Measurements from ENCODE around the gene ZMIZ1. TPM values are rescaled to one million over a fixed set of nuclear protein-coding genes. Genes with fewer than 3 reads are reported as not detected.
A peak's percentile ranks its signal among the peaks of the same experiment; 100 is the strongest.

Gene ZMIZ1
- 17.7 and 22.8 TPM in 2 replicates for total RNA-seq (2014; rRNA removed; shearing (Covaris generic))
- 41.3 and 46.3 TPM in 2 replicates for polyA plus RNA-seq (2015; cell fraction: cytosol; rRNA removed)
- 65.3 and 69.6 TPM in 2 replicates for polyA plus RNA-seq (2015; cell fraction: nucleus; rRNA removed)

- peak; percentile 92 for DNase-seq (ENCODE audit: low read depth)
Measured at GRCh38 chr10:79068562-79069324, at the start of gene ZMIZ1. TSS of gene ZMIZ1 (plus strand) at chr10:79068966. CDS start at chr10:79201633, 132,667 bp downstream.

DNA sequence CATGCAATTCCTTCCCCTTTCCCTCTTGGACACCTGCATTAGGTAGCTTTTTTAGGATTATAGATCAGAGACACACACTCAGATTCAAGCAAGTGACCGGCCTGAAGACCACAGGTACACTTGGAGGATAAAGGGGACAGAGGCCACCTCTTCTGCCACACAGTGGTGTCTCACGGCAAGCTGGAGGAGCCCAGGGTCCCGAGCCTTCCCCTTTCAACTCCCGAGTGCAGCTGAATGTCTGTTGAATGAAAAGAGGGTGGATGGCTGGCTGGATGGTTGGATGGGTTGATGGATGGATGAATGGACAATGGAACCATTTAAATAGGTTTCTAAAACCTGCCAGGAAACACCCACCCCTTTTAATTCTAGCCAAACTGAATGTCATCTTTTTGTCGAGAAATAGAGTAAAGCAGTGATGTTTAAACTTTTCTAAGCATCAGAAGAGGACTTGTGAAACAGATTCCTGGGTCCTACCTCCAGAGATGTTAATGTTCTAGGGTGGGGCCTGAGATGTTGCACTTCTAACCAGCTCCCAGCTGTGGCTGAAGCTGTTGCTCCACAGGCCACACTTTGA, 49.2 kb upstream of the ZMIZ1 start:
- DNase-seq (ENCODE audit: low read depth): no peak

DNA sequence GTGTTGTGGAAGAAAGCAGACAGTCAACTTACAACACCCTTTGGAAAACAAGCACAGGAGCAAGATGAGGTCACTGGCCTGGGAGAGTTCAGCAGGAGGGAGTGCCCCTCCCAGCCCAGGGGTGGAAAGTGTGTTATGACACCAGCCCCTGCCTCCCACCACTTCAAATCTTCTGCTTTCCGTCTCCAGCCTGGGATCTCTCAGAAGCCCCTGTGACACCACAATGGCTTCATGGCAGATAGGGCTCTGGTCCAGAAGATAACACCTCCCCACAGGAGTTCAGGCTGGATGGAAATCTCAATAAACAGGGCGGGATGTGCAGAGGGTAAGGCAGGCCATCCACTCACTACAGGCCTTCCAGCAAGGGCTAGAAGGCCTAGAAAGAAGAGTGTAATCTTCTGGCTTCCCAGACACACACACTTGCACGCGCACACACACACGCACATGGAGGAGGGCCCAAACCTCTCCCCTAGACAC, 48.7 kb upstream of the ZMIZ1 start:
- DNase-seq (ENCODE audit: low read depth): no peak

DNA sequence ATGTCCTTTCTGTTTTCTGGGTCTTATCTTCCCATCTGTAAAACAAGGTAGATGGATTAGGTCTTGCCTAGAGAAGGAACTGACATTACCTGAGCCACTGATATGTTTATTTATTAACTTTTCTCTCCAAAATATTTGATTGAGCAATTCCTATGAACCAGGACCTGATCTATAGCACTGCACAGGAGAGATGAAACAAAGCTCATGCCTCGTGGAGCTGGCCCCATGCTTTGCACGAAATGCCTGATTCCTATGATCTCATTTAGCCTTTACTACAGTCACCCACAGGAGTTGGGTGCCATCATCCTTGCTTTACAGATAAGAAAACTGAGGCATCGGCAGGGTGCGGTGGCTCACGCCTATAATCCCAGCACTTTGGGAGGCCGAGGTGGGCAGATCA, 48.2 kb upstream of the ZMIZ1 start:
- DNase-seq (ENCODE audit: low read depth): no peak

- no peak for DNase-seq (ENCODE audit: low read depth)
Measured at GRCh38 chr10:79021331-79021907, 47.3 kb upstream of the ZMIZ1 start.

GRCh38 chr10:79021948-79022499, 46.7 kb upstream of the ZMIZ1 start:
- DNase-seq (ENCODE audit: low read depth): no peak

DNA sequence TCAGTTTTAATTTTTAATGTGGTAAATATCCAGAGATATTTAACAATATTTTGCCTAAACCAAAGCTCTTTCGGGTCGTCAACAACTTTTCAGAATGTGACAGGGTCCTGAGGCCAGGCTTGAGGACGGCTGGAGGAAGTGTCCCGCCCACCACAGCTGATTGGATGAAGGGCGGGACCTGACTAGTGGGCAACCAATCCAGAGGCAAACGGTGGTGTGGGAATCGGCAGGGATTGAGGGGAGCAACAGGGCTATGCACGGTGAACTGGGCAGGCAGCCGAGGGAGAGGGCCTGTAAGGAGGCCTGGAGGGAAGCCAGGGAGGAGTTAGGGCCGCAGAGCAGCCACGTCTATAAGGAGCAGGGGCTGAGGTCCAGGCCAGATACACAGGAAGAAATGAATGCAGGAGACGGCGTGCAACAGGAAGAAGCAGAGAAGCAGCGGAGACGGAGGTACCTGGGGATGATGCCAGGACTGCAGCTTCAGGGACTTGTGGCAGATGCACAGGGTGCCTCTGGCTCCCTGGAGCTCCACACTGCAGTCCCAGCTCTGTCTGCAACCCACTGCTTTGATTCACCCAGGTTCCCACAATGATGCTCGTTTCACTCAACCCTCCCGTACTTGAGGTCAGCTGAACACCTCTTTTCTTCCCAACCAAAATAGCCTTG, 46.1 kb upstream of the ZMIZ1 start:
- DNase-seq (ENCODE audit: low read depth): peak; percentile 50

DNA sequence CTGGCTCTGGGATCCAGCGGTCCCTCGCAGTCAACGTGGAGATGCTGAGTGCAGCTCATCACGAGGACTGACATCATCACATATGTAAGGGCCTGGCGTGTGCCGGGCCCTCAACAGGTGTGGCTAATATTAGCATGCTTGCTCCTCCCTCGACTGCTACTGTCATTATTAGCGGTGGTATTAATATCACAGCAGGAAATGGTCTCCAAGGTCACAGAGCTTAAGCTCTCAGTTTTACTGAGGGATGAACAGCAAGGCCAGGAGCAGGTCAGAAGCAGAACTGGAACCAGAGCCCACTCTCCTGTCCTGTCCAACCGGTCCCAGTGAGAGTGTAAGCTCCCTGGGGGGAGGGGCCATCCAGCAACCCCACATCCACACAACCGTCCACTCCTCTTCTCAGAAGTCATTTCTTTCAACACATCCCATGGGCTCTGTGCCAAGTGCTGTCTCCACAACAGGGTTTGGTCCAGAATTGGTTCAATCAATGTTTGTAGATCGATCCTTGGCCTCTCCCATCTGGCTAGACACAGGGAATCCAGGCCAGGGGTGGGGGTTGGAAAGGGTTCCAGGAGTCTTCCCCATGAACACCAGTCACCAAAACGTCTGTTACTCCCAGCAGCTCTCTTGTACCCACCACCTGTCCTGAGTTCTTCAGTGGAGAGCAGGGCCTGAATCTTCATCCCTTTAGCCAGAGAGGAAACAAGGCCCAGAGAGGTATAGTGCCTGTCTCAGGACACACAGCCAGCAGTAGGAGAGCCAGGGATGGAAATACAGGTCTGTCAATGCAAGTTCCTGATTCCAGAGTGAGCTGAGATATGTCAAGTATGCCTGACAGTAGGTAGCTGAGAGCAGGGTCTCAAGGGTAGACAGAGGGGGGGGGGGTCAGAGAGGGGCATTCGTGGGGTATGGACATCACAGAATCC, 45.3 kb upstream of the ZMIZ1 start:
- DNase-seq (ENCODE audit: low read depth): no peak

DNA sequence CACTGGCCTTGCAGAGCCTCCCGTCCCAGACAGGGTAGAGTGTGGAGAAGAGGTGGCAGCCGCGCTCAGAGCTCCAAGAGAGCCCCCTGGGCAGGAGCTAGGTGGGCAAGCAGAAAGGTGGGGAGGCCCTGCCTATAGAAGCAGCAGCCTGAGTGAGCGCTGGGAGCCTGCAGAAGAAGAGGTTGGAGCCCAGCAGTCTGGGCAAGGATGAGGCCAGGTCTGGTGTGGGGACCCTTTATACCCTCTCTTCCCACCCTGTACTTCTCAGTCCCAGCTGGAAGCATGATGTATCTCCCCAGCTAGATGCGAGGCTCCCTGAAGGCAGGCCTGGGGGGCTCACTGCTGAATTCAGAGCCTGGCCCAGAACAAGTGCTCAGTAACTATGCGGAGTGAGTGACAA, 44.5 kb upstream of the ZMIZ1 start:
- no peak for DNase-seq (ENCODE audit: low read depth)

DNA sequence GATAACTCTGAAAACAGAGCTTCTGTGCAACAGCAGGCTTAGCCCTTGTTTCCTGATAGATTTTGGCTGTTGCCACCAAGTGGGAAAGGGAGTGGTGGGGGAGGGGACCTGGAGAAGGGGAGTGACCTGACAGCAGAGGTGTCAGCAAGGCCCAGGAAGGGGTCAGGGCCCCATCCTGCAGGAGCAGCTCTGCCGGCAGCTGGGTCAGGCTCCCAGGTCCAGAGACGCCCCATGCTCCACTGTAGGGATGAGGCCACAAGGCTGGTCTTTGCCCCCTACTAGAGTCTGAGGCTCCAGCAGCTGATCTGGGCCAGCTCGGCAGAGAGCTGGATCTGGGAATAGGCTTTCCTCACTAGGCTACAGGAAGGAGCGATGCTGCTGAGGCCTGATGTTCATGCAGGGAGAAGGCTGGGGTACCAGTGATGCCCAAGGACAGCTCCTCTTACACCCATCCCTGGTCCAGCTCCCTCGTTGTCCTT, 44.0 kb upstream of the ZMIZ1 start:
- DNase-seq (ENCODE audit: low read depth): no peak

- DNase-seq (ENCODE audit: low read depth): no peak
Measured at GRCh38 chr10:79025199-79025832, 43.5 kb upstream of the ZMIZ1 start.

DNA sequence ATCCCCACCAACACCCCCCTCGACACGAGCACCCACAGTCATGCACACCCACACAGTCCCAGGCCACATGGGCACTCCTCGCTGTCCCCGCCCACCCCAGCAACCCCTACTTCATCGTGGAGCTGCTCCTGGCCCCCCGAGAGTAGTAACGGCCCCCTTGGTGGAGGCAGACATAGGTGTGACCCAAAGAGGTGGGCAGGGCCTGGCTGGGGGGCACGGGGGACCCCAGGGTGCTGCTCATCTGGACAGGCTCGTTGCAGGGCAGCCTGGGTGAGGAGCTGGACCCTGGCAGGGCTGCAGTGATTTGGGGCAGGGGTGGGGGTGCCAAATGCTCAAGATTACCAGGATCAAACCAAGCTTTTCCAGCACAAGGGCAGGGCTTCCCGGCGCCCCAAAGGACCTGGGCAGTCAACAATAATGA, 42.4 kb upstream of the ZMIZ1 start:
- DNase-seq (ENCODE audit: low read depth): no peak

- no peak for DNase-seq (ENCODE audit: low read depth)
Measured at GRCh38 chr10:79026806-79027146, 42.0 kb upstream of the ZMIZ1 start.

DNA sequence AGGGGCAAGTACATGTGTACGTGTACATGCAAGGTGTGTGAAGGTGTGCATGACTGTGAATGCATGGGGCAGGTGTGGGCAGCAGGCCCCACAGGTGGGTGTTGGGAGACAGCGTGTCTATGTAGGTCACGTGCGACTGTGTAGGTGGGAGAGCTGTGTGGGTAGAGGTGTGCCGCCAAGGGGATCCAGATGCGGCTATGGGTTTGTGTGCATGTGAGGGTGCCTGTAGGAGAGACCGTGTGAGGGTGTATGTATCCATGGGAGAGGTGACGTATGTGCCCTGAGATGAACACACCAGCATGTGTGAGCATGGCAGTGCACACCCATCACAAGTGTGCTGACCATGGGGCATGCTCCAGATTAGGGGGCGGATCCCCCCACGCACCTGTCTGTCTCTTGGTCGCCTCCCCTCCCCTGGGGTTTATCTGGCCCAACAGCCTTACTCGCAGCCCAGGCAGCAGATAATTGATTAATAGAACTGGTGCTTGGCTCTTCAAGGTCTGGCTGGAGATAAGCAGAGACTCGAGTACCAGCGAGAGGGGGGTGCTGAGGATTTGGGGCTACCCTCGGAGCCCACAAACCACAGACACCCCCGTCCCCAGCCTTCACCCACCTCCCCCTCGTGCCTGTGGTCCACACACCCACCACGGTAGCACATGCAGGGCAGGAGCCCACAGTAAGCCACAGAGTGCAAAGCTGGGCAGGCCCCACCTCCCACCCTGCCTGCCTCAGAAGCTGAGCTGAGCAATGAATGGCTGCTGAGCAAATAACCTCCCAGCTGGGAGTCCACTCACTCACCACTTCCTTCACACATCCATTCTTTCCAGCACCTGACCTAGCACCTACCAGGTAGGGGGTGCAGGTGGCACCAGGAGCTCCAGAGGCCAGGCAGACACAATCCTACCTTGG, 41.4 kb upstream of the ZMIZ1 start:
- DNase-seq (ENCODE audit: low read depth): no peak

GRCh38 chr10:79028056-79028430, 40.7 kb upstream of the ZMIZ1 start:
- DNase-seq (ENCODE audit: low read depth): no peak

DNA sequence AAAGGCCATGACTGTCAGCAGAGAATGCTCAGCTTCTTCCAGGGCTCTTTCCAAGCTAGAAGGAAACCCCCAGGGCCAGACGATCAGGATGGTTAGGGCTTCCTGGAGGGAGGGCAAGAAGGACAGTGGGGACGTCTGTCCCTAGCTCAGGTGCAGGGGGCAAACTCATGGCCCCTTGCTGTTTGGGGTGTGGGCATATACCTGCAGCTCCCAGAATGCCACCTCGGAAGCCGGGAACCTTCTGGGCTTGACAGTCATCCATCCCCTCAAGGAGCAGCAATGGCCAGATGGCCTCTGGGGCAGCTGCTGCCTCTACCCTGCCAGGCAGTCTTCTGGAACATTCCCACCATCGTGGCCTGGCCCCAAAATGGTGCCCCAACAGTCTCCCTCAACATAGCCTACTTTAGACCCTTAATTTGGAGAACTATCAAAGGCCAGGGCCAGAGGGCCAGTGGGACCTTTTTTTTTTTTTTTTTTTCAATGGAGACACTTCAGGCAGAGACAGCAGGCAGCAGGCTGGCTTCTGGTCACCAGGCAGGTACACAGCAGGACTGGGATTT, 40.2 kb upstream of the ZMIZ1 start:
- DNase-seq (ENCODE audit: low read depth): no peak

GRCh38 chr10:79029478-79030390, 39.0 kb upstream of the ZMIZ1 start:
- DNase-seq (ENCODE audit: low read depth): no peak
